SJSA1 (cell line): ENCODE data around the gene ELMO3. TPM values are rescaled to one million over a fixed set of nuclear protein-coding genes. Genes with fewer than 3 reads are reported as not detected.

Source experiments
- DNase-seq, 2 experiments: peaks; one replicate each; pipeline ENCODE4 v3.0.0-alpha.2; 2015 to 2020; ENCODE audit warnings: low spot score in 2 of 2, low read depth in 1 of 2
- H3K27ac ChIP-seq: fragments of 250-450 bp; sonication (Bioruptor Pico); 2 replicates; pipeline ENCODE4 v1.5.1; 2020; ENCODE audit warnings: mild to moderate bottlenecking, moderate library complexity
- H3K27me3 ChIP-seq: fragments of 250-450 bp; sonication (Bioruptor Pico); replicated peaks from 2 replicates; pipeline ENCODE4 v1.5.1; 2020; ENCODE audit warnings: mild to moderate bottlenecking, moderate library complexity
- H3K36me3 ChIP-seq: fragments of 250-450 bp; sonication (Bioruptor Pico); 2 replicates; pipeline ENCODE4 v1.5.1; 2020; ENCODE audit warnings: mild to moderate bottlenecking
- H3K4me1 ChIP-seq: fragments of 250-450 bp; sonication (Bioruptor Pico); replicated peaks from 2 replicates; pipeline ENCODE4 v1.6.1; 2021; ENCODE audit warnings: mild to moderate bottlenecking
- H3K4me3 ChIP-seq: fragments of 250-450 bp; sonication (Bioruptor Pico); 2 replicates; pipeline ENCODE4 v1.5.1; 2020; ENCODE audit warnings: mild to moderate bottlenecking
- H3K9me3 ChIP-seq: fragments of 250-450 bp; sonication (Bioruptor Pico); replicated peaks from 2 replicates; pipeline ENCODE4 v1.5.1; 2020; ENCODE audit warnings: mild to moderate bottlenecking
- total RNA-seq: library from RNA; depleted of rRNA; stranded (reverse); fragments of >200 nt; shearing (Covaris generic); gene quantifications from 2 replicates; pipeline ENCODE4 v1.2.3, GENCODE V29; 2014

The ELMO3 gene
- total RNA-seq, 1 experiment from 2014 or later = 1.1 TPM

- Histone ChIP-seq H3K4me1 (peaks cover 29% of the 10 kb centered on the region), H3K36me3 (no peaks in the 10 kb centered on the region), H3K27me3 (no peaks in the 10 kb centered on the region), H3K9me3 (no peaks in the 10 kb centered on the region), H3K4me3 (no peak overlapping the region), H3K27ac (no peak overlapping the region)
- DNase-seq = no peak
These were observed 29.9 kb upstream of the ELMO3 start for GRCh38 chr16:67169011-67169451.

GRCh38 chr16:67169642-67170167 lies 29.2 kb upstream of the ELMO3 start:
- Histone ChIP-seq H3K36me3 (peaks cover 2% of the 10 kb centered on the region), H3K4me3 (peak overlapping the region; percentile 42), H3K27ac (peak overlapping the region; percentile 92; the same call in 1 of the 2 replicates), H3K9me3 (no peaks in the 10 kb centered on the region), H3K27me3 (no peaks in the 10 kb centered on the region), H3K4me1 (peaks cover 36% of the 10 kb centered on the region)
- DNase-seq = no peak

GRCh38 chr16:67170168-67170948 lies 28.6 kb upstream of the ELMO3 start, which contains the start of gene NOL3:
NOL3 (plus strand) TSS chr16:67170538.
- DNase-seq = peak; percentile 81 to 90
- H3K9me3 ChIP-seq = no peaks in the 10 kb centered on the region

GRCh38 chr16:67170949-67171649 lies 27.8 kb upstream of the ELMO3 start:
- peaks cover 11% of the 10 kb centered on the region for H3K36me3 ChIP-seq
- DNase-seq = no peak
- H3K27me3 ChIP-seq = no peaks in the 10 kb centered on the region
- H3K4me3 ChIP-seq = peak overlapping the region; percentile 42
- peak overlapping the region; percentile 92 for H3K27ac ChIP-seq
- no peaks in the 10 kb centered on the region for H3K9me3 ChIP-seq
- H3K4me1 ChIP-seq = peaks cover 39% of the 10 kb centered on the region

More at GRCh38 chr16:67170168-67170948, 28.6 kb upstream of the ELMO3 start, which contains the start of gene NOL3:
- Histone ChIP-seq H3K36me3 (peaks cover 8% of the 10 kb centered on the region), H3K27me3 (no peaks in the 10 kb centered on the region), H3K27ac (peak within 1 kb of the TSS; percentile 92), H3K4me3 (peak within 1 kb of the TSS; percentile 42), H3K4me1 (peaks cover 39% of the 10 kb centered on the region)

- H3K9me3 ChIP-seq = no peaks in the 10 kb centered on the region
- no peak for DNase-seq
- H3K27ac ChIP-seq = no peak overlapping the region
- H3K27me3 ChIP-seq = no peaks in the 10 kb centered on the region
- peak overlapping the region; percentile 37 for H3K4me3 ChIP-seq
- H3K4me1 ChIP-seq = peaks cover 39% of the 10 kb centered on the region
- H3K36me3 ChIP-seq = peaks cover 15% of the 10 kb centered on the region
These were observed 25.6 kb upstream of the ELMO3 start for GRCh38 chr16:67173323-67173722.

GRCh38 chr16:67173808-67174705 lies 24.9 kb upstream of the ELMO3 start:
- DNase-seq = peak; percentile 74 to 88
- peaks cover 39% of the 10 kb centered on the region for H3K4me1 ChIP-seq

GRCh38 chr16:67174706-67175231 lies 24.2 kb upstream of the ELMO3 start:
- Histone ChIP-seq H3K4me3 (peak overlapping the region; percentile 37), H3K27me3 (no peaks in the 10 kb centered on the region), H3K27ac (no peak overlapping the region), H3K9me3 (no peaks in the 10 kb centered on the region), H3K4me1 (peaks cover 34% of the 10 kb centered on the region), H3K36me3 (peaks cover 18% of the 10 kb centered on the region)
- no peak for DNase-seq

More at GRCh38 chr16:67173808-67174705, 24.9 kb upstream of the ELMO3 start:
- Histone ChIP-seq H3K27ac (no peak overlapping the region), H3K4me3 (peak overlapping the region; percentile 37), H3K36me3 (peaks cover 15% of the 10 kb centered on the region), H3K27me3 (no peaks in the 10 kb centered on the region), H3K9me3 (no peaks in the 10 kb centered on the region)

GRCh38 chr16:67176662-67177061 lies 22.3 kb upstream of the ELMO3 start:
- H3K9me3 ChIP-seq = no peaks in the 10 kb centered on the region
- H3K36me3 ChIP-seq = peaks cover 18% of the 10 kb centered on the region
- no peak overlapping the region for H3K27ac ChIP-seq
- peaks cover 20% of the 10 kb centered on the region for H3K4me1 ChIP-seq
- no peak for DNase-seq
- no peaks in the 10 kb centered on the region for H3K27me3 ChIP-seq
- H3K4me3 ChIP-seq = no peak overlapping the region

GRCh38 chr16:67177743-67178699 lies 20.9 kb upstream of the ELMO3 start:
- no peak overlapping the region for H3K27ac ChIP-seq
- DNase-seq = no peak
- H3K9me3 ChIP-seq = no peaks in the 10 kb centered on the region
- H3K36me3 ChIP-seq = peaks cover 18% of the 10 kb centered on the region
- H3K4me3 ChIP-seq = no peak overlapping the region
- H3K4me1 ChIP-seq = peaks cover 26% of the 10 kb centered on the region
- no peaks in the 10 kb centered on the region for H3K27me3 ChIP-seq

- H3K4me3 ChIP-seq = no peak overlapping the region
- peaks cover 20% of the 10 kb centered on the region for H3K36me3 ChIP-seq
- peaks cover 20% of the 10 kb centered on the region for H3K4me1 ChIP-seq
- no peak overlapping the region for H3K27ac ChIP-seq
- no peaks in the 10 kb centered on the region for H3K9me3 ChIP-seq
- DNase-seq = no peak
- no peaks in the 10 kb centered on the region for H3K27me3 ChIP-seq
These were observed 19.4 kb upstream of the ELMO3 start for GRCh38 chr16:67179421-67180080.

GRCh38 chr16:67180166-67180565 lies 18.8 kb upstream of the ELMO3 start:
- Histone ChIP-seq H3K27me3 (no peaks in the 10 kb centered on the region), H3K9me3 (no peaks in the 10 kb centered on the region), H3K4me1 (peaks cover 21% of the 10 kb centered on the region), H3K4me3 (no peak overlapping the region), H3K27ac (no peak overlapping the region), H3K36me3 (peaks cover 14% of the 10 kb centered on the region)
- DNase-seq = no peak

GRCh38 chr16:67181346-67181745 lies 17.6 kb upstream of the ELMO3 start:
- Histone ChIP-seq H3K36me3 (peaks cover 10% of the 10 kb centered on the region; the same call in 1 of the 2 replicates), H3K9me3 (no peaks in the 10 kb centered on the region), H3K4me1 (peaks cover 33% of the 10 kb centered on the region), H3K4me3 (no peak overlapping the region), H3K27ac (no peak overlapping the region), H3K27me3 (no peaks in the 10 kb centered on the region)
- DNase-seq = no peak
